ENCODE results near the gene MAD2L1.

MAD2L1 gene

GRCh38 chr4:120066517-120067340 is at the start of gene MAD2L1:
TSS of gene MAD2L1 (minus strand) at chr4:120066848. CDS start at chr4:120066734, 114 bp downstream.
- DNase-seq, result peak; percentile 99
- intact Hi-C loops (cut with DNase I; ENCODE audit: low total_unique reads), result no loop called here
- no peak for TF ChIP-seq CTCF (IDR thresholded peaks at IDR 0.05)
- H3K9me3 ChIP-seq, result no peaks in the 10 kb centered on the region
- no peaks in the 10 kb centered on the region for H3K27me3 ChIP-seq
- peak within 1 kb of the TSS; percentile 67 to 69 for H3K4me3 ChIP-seq
- H3K36me3 ChIP-seq, result no peaks in the 10 kb centered on the region
- H3K27ac ChIP-seq, result peak within 1 kb of the TSS; percentile 93 to 97
- H3K4me1 ChIP-seq, result peaks cover 0 to 23% (median 15%) of the 10 kb centered on the region in 4 donors

GRCh38 chr4:120111745-120112144 is 45.1 kb upstream of the MAD2L1 start:
- no peaks in the 10 kb centered on the region for H3K36me3 ChIP-seq
- no peak for TF ChIP-seq CTCF (IDR thresholded peaks at IDR 0.05)
- H3K4me1 ChIP-seq, result no peaks in the 10 kb centered on the region
- DNase-seq, result no peak
- H3K9me3 ChIP-seq, result no peaks in the 10 kb centered on the region
- no peak overlapping the region for H3K4me3 ChIP-seq
- H3K27me3 ChIP-seq, result no peaks in the 10 kb centered on the region
- no peak overlapping the region for H3K27ac ChIP-seq
- intact Hi-C loops (cut with DNase I; ENCODE audit: low total_unique reads), result no loop called here

GRCh38 chr4:120109406-120109805 is 42.8 kb upstream of the MAD2L1 start:
- no peak for DNase-seq
- intact Hi-C loops (cut with DNase I; ENCODE audit: low total_unique reads), result no loop called here
- no peaks in the 10 kb centered on the region for H3K27me3 ChIP-seq

GRCh38 chr4:120105472-120105871 is 38.8 kb upstream of the MAD2L1 start:
- no peaks in the 10 kb centered on the region for H3K4me1 ChIP-seq
- H3K36me3 ChIP-seq, result no peaks in the 10 kb centered on the region
- H3K9me3 ChIP-seq, result no peaks in the 10 kb centered on the region
- no peak for DNase-seq
- H3K27me3 ChIP-seq, result no peaks in the 10 kb centered on the region
- no peak for TF ChIP-seq CTCF (IDR thresholded peaks at IDR 0.05)
- no peak overlapping the region for H3K4me3 ChIP-seq
- H3K27ac ChIP-seq, result no peak overlapping the region
- intact Hi-C loops (cut with DNase I; ENCODE audit: low total_unique reads), result no loop called here

More at GRCh38 chr4:120109406-120109805, 42.8 kb upstream of the MAD2L1 start:
- Histone ChIP-seq H3K27ac (no peak overlapping the region), H3K9me3 (no peaks in the 10 kb centered on the region), H3K4me3 (no peak overlapping the region), H3K4me1 (no peaks in the 10 kb centered on the region), H3K36me3 (no peaks in the 10 kb centered on the region)
- TF ChIP-seq CTCF (IDR thresholded peaks at IDR 0.05), result no peak

GRCh38 chr4:120096508-120097297 is 30.1 kb upstream of the MAD2L1 start:
- no peaks in the 10 kb centered on the region for H3K4me1 ChIP-seq
- no peak for TF ChIP-seq CTCF (IDR thresholded peaks at IDR 0.05)

More at GRCh38 chr4:120096508-120097297, 30.1 kb upstream of the MAD2L1 start:
- H3K27me3 ChIP-seq, result no peaks in the 10 kb centered on the region
- DNase-seq, result no peak
- no peak overlapping the region for H3K27ac ChIP-seq
- intact Hi-C loops (cut with DNase I; ENCODE audit: low total_unique reads), result no loop called here
- no peak overlapping the region for H3K4me3 ChIP-seq
- H3K9me3 ChIP-seq, result no peaks in the 10 kb centered on the region
- no peaks in the 10 kb centered on the region for H3K36me3 ChIP-seq

Data from tibial artery (tissue), 4 donors.